ENCODE data around the gene GNAQ.
A peak's percentile ranks its signal among the peaks of the same experiment; 100 is the strongest.
"Not testable (repeated sequence)": the region's sequence is repeated elsewhere in the genome, so short reads cannot be mapped to it uniquely, and the experiment has no call there.

The GNAQ gene

DNA sequence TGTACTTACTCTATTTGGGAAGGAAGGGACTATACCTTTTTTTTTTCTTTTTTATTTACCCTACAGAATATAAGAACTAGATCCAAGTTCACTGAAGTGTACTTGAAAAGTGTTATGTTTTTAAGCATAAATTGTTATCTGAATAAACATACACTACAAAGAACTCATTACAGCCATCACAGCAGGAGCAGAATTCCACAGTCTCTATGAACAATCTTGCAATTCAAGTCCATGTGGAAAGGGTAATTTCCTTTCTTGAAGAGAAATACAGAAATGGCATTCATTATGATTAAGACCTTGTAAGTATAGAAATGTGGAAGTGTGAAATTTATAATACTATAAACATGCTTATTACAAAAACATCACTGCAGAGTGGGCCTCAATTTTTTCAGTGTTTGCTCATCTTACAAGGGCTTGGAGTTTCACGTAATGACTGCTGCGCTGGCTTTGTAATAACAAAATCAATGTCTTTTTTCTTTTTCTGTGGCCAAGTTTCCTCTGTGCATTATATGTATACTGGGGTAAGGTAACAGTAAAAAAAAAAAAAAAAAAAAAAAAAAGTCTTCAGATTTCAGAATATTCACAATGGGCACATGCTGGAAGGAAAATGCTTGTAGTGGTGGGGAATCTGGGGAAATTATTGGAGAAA, 306.4 kb downstream of the GNAQ start:
- H3K4me3 ChIP-seq (ENCODE audit: low read length), result no peak overlapping the region
- TF ChIP-seq CTCF (conservative IDR thresholded peaks at IDR 0.05; ENCODE audit: low read depth, low read length), result no peak
- no peak for DNase-seq (ENCODE audit: low read depth)

DNA sequence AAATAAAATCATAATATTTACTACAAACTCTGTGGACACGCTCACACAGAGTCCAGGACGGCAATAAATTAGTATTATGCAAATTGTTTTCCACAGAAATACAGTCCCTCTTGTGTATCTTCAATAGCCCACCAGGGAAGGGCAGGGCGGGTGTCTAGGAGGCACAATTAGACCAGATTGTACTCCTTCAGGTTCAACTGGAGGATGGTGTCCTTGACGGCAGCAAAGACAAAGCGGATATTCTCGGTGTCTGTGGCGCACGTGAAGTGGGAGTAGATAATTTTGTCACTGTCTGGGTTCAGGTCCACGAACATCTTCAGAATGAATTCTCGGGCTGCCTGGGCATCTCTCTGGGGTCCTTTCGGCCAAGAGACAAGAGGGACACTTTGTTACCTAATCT, 310.5 kb downstream of the GNAQ start:
- DNase-seq (ENCODE audit: low read depth); H3K4me3 ChIP-seq (ENCODE audit: low read length): not testable (repeated sequence)

DNA sequence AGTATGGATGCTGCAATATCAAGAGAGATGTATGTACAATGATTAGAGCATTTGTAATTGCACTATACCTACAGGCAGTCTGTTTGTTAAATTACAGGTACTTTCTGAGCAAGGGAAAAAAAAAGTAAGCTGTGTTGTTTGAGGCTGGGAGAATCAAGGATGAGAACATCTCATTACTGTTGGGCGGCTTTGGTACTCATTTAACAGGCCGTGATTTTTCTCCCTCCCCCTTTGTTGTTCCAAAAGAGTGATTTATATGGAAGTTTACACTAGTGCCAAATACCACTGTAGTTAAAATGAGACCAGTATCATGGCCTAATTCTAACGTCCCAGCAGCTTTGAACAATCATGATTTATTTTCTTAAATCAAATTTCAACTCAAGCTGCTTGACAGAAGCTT, 312.3 kb downstream of the GNAQ start:
- TF ChIP-seq CTCF (conservative IDR thresholded peaks at IDR 0.05; ENCODE audit: low read depth, low read length), result no peak
- H3K4me3 ChIP-seq (ENCODE audit: low read length), result no peak overlapping the region
- no peak for DNase-seq (ENCODE audit: low read depth)

- H3K4me3 ChIP-seq (ENCODE audit: low read length); DNase-seq (ENCODE audit: low read depth): not testable (repeated sequence)
These were observed 313.3 kb downstream of the GNAQ start for GRCh38 chr9:77718298-77718640.

GRCh38 chr9:77717608-77718297, 313.9 kb downstream of the GNAQ start:
- H3K4me3 ChIP-seq (ENCODE audit: low read length), result not testable (repeated sequence)
- DNase-seq (ENCODE audit: low read depth), result peak; percentile 21

- no peak for DNase-seq (ENCODE audit: low read depth)
- TF ChIP-seq CTCF (conservative IDR thresholded peaks at IDR 0.05; ENCODE audit: low read depth, low read length), result no peak
These were observed 317.5 kb downstream of the GNAQ start for GRCh38 chr9:77714077-77714549.

GRCh38 chr9:77712533-77713130, 319.0 kb downstream of the GNAQ start:
- TF ChIP-seq CTCF (conservative IDR thresholded peaks at IDR 0.05; ENCODE audit: low read depth, low read length), result no peak
- DNase-seq (ENCODE audit: low read depth), result peak; percentile 47
- no peak overlapping the region for H3K4me3 ChIP-seq (ENCODE audit: low read length)

More at GRCh38 chr9:77714077-77714549, 317.5 kb downstream of the GNAQ start:
- no peak overlapping the region for H3K4me3 ChIP-seq (ENCODE audit: low read length)

GRCh38 chr9:77710965-77711648, 320.5 kb downstream of the GNAQ start:
- no peak for DNase-seq (ENCODE audit: low read depth)
- no peak overlapping the region for H3K4me3 ChIP-seq (ENCODE audit: low read length)
- no peak for TF ChIP-seq CTCF (conservative IDR thresholded peaks at IDR 0.05; ENCODE audit: low read depth, low read length)
